Measurements from ENCODE around the gene C17orf67.

The C17orf67 gene

GRCh38 chr17:56832446-56832845, 1.3 kb downstream of the C17orf67 start:
- no peak for DNase-seq

DNA sequence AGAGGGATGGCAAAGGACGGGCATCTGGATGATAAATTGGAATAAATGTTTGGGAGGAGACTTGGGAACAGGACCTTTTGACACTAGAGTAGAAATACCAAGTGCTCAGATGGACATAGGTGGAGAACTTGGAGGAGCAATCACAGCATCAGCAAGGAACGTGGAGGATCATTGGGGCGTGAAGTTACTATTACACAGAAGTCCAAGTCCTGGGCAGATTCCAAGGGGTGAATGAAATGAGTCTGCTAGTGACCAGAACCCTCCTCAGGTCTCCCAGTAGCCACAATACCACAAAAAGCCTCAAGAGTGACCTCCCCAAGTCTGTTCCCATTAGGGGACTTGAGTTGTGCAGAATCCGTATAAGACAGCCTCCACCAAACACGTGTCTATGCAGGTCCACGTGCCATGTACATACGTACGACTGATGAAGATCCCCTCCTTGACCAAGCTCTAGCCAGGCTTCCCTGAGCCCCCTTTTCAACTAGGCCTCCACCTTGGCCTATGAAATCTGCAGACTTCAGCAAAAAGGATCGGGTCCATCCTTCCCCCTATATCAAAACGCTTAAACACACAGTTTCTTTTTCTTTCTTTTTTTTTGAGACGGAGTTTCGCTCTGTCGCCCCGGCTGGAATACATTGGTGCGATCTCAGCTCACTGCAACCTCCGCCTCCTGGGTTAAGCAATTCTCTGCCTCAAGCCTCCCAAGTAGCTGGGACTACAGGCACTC, 2.2 kb downstream of the C17orf67 start:
- DNase-seq: no peak

DNA sequence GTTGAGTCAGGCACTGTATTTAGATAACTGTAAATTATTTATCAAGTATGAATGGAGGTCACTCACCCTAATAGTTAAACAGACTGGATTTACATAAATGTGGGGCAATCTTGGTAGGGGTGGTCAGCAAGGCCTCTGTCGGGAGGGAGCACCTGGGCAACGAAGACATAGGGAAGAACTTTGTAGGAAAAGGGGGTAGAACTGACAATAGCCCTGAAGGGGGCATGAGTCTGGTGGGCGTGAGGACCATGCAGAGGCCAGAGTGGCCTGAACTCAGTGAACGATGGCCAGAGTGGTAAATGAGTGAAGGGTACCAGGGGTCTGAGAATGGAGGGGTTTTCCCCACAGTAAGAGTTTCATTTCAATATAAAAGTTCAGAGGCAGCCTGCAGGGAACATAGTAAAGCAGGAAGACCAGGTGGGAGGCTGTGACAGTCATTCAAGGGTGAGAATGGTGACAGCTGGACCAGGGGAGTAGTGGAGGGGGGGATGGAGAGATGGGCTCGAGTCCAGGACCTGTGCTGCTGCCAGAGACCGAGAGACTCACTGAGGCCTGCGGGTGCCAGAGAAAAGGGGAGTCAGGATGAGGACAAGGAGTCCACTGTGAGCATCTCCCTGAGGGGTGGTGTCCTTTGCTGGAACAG, 2.9 kb downstream of the C17orf67 start:
- no peak for DNase-seq

- DNase-seq: no peak
These were observed 6.9 kb downstream of the C17orf67 start for GRCh38 chr17:56826611-56827414.

DNA sequence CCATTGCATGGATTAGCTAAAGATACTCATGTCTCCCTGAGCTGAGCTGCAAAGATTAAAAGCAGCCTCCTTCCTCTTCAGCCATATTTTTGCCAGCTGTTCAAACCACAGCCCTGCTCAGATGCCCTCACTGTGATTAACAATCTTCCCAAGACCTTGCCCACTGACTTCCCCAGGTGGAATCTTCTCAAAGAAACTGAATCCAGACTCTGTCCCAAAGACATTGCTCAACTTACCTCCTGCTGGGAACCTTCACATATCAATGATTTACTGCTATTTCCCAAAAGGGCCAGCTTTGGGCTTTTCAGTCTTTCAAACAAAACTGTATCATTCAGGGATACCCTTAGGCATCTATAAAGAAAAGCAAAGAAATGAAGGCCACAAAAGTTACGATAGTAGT, 9.2 kb downstream of the C17orf67 start:
- no peak for DNase-seq

- DNase-seq: no peak
These were observed 9.9 kb downstream of the C17orf67 start for GRCh38 chr17:56823848-56824247.

GRCh38 chr17:56822725-56823124, 11.0 kb downstream of the C17orf67 start:
- DNase-seq: no peak

- DNase-seq: no peak
These were observed 11.7 kb downstream of the C17orf67 start for GRCh38 chr17:56821847-56822534.

DNA sequence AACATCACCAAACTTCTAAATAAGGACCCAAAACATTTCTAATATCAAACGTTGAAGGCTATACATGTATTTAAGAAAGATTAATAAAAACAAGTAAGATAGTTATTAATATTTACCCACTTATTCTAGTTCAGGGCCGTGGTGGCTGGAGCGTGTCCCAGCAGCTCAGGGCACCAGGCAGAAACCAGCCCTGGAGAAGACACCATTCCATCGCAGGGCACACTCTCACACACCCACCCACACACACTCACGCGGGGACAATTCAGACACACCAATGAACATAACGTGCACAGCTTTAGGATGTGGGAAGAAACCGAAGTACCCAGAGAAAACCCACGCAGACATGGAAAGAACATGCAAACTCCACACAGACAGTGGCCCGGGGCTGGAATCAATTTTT, 13.5 kb downstream of the C17orf67 start:
- no peak for DNase-seq

- peak; percentile 70 for DNase-seq
These were observed 14.1 kb downstream of the C17orf67 start for GRCh38 chr17:56819431-56820145.

DNA sequence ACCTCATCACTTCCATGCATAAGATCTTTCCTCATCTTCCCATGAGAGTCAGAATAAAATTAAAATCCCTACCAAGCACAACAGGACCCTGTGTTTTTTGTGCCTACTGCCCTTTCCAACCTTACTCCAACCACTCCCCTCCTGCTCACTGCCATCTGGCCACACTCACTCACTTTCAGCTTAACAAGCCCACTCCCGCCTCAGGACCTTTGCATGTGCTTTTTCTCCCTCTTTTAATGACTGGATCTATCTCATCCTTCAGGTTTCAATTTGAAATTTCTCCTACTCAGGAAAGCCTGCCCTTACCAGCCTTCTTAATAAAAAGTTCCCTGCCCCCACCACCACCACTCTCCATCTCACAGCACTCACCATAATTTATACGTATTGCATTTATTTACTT, 14.7 kb downstream of the C17orf67 start:
- no peak for DNase-seq

- no peak for DNase-seq
These were observed 16.7 kb downstream of the C17orf67 start for GRCh38 chr17:56817066-56817465.

- no peak for DNase-seq
These were observed 18.0 kb downstream of the C17orf67 start for GRCh38 chr17:56815711-56816110.

GRCh38 chr17:56812901-56813388, 20.8 kb downstream of the C17orf67 start:
- DNase-seq: no peak

GRCh38 chr17:56810891-56811775, 22.6 kb downstream of the C17orf67 start:
- DNase-seq: no peak

DNA sequence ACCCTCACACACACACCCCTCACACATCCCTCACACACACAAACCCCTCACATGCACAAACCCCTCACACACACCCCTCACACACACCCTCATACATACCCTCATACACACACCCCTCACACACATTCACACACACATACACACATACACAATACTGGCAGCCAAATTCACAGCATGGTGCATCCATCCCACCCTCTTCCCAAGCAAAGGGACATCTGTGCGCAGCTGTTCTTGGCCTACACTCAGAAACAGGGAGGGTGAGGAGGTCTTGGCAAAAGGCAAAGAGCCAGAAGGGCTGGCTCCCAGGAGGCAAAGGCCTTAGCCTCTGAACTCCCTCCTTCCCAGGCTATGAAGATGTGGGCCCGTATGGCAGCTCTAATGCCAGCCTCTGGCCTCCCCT, 23.4 kb downstream of the C17orf67 start:
- no peak for DNase-seq

GRCh38 chr17:56809820-56810179, 23.9 kb downstream of the C17orf67 start:
- no peak for DNase-seq

GRCh38 chr17:56809106-56809819, 24.5 kb downstream of the C17orf67 start:
- DNase-seq: no peak

DNA sequence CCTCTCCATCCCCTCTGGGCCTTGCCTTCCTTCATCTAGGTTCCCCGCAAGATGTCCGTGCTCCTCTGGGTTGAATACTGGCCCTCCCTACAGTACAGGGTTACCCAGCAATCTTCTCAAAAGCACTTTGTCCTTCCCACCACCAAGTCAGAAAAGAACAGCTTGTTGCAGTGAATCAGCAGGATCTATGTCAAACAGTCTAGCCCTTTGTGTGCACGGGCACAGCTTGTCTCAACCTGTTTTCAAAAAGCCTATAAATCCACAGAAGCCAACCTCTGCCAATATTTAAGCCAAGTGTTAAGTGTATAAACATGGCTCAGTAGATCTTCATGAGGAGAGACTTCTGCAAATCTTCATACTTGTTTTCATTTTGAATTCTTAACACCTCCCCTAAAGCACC, 25.2 kb downstream of the C17orf67 start:
- DNase-seq: no peak

DNA sequence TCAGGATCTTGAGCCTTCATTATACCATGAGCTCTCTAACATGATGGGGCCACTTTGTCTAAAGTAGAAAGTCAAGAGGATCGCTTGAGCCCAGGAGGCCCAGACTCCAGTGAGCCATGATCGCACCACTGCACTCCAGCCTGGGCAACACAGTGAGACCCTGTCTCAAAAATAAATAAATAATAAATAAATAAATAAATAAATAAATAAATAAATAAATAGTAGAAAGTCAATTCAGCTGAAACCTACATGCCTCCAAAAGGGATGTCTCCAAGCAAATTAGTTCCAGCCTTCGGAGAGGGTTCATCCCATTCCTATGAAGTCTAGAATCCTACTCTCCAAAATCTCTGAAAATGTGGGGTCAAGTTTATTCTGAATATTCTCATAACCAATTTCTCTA, 26.0 kb downstream of the C17orf67 start:
- DNase-seq: no peak

DNA sequence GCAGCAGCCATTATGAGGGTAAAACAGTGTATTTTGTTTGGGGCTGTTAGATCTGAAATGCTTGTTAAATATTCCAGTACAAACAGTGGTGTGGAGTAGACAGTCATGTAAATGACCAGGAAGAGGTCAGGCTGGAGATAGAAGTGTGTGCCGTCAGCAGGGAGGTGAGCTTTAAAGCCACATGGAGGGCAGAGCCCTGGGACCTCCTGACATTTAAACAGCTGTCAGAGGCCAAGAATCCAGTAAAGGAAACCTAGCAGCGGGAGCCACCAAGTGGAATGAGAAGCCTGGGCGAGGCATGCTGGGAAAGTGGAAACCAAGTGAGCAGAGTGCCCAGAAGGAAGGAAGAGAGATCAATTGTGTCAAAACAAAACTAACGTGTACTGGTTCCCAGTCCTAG, 26.8 kb downstream of the C17orf67 start:
- no peak for DNase-seq

All from activated naive CD4-positive, alpha-beta T cell treated with Interleukin-2 at 50 U/mL for 16 hours (primary cell).